ENCODE data around the gene LARP4B.

The LARP4B gene

GRCh38 chr10:860519-860918, 71.0 kb downstream of the LARP4B start:
- no peak for DNase-seq

GRCh38 chr10:856416-857157, 74.9 kb downstream of the LARP4B start:
- no peak for DNase-seq

GRCh38 chr10:855671-856070, 75.8 kb downstream of the LARP4B start:
- no peak for DNase-seq

GRCh38 chr10:855079-855478, 76.4 kb downstream of the LARP4B start:
- no peak for DNase-seq

GRCh38 chr10:853017-853416, 78.5 kb downstream of the LARP4B start:
- DNase-seq: no peak

GRCh38 chr10:852386-852785, 79.1 kb downstream of the LARP4B start:
- DNase-seq: no peak

GRCh38 chr10:851901-852300, 79.6 kb downstream of the LARP4B start:
- no peak for DNase-seq

- no peak for DNase-seq
Observed at GRCh38 chr10:850093-850492, 81.4 kb downstream of the LARP4B start.

GRCh38 chr10:847868-848267, 83.6 kb downstream of the LARP4B start:
- DNase-seq: no peak

GRCh38 chr10:846126-846685, 85.3 kb downstream of the LARP4B start:
- DNase-seq: no peak

GRCh38 chr10:845526-845925, 86.0 kb downstream of the LARP4B start:
- no peak for DNase-seq

GRCh38 chr10:844552-844951, 87.0 kb downstream of the LARP4B start:
- DNase-seq: no peak

GRCh38 chr10:843703-844102, 87.8 kb downstream of the LARP4B start:
- no peak for DNase-seq

- DNase-seq: no peak
Observed at GRCh38 chr10:842795-843194, 88.7 kb downstream of the LARP4B start.

GRCh38 chr10:841535-841934, 90.0 kb downstream of the LARP4B start:
- no peak for DNase-seq

- no peak for DNase-seq
Observed at GRCh38 chr10:839550-840205, 91.8 kb downstream of the LARP4B start.

- DNase-seq: no peak
Observed at GRCh38 chr10:836782-837181, 94.7 kb downstream of the LARP4B start.

- no peak for DNase-seq
Observed at GRCh38 chr10:834493-834892, 97.0 kb downstream of the LARP4B start.

GRCh38 chr10:829241-829640, 102.3 kb downstream of the LARP4B start:
- DNase-seq: no peak

GRCh38 chr10:828191-828590, 103.3 kb downstream of the LARP4B start:
- no peak for DNase-seq

GRCh38 chr10:824946-825345, 106.6 kb downstream of the LARP4B start:
- DNase-seq: no peak

- DNase-seq: no peak
Observed at GRCh38 chr10:824497-824896, 107.0 kb downstream of the LARP4B start.

- DNase-seq: no peak
Observed at GRCh38 chr10:822661-823367, 108.7 kb downstream of the LARP4B start.

GRCh38 chr10:822197-822596, 109.3 kb downstream of the LARP4B start:
- DNase-seq: no peak
